PC-9 (cell line): ENCODE results near the gene YWHAG. TPM values are rescaled to one million over a fixed set of nuclear protein-coding genes. Genes with fewer than 3 reads are reported as not detected.
"Not testable (repeated sequence)": the region's sequence is repeated elsewhere in the genome, so short reads cannot be mapped to it uniquely, and the experiment has no call there.

Experiments
- BruUV-seq: library from RNA; stranded (reverse); fragments of 400-500 nt; replicated peaks from 2 replicates; lab custom pipeline; 2021; lab: Mats Ljungman, UMichigan
- CTCF ChIA-PET: fragments of 300-600 bp; sonication (Branson Sonifier 250); formaldehyde crosslinking; loops from one replicate; lab custom pipeline; 2022; ENCODE audit warnings: antibody characterized with exemption; lab: Charles Lee
- POLR2A ChIA-PET: fragments of 300-600 bp; sonication (Branson Sonifier 250); formaldehyde crosslinking; loops from one replicate; lab custom pipeline; 2022; ENCODE audit warnings: antibody characterized with exemption; ENCODE audit not compliant: unreplicated experiment; lab: Charles Lee
- DNase-seq, 2 experiments: peaks; one replicate each; pipeline versions ENCODE4 v3.0.0 to v3.0.0-alpha.2; 2015 to 2022; ENCODE audit warnings: mixed read lengths in 1 of 2
- H2AFZ ChIP-seq: fragments of 200-600 bp; sonication (generic); 2 replicates; pipeline ENCODE4 v1.8.1; 2017; ENCODE audit warnings: antibody characterized with exemption
- H3F3A ChIP-seq: fragments of 200-600 bp; sonication (generic); 2 replicates; pipeline ENCODE4 v1.8.1; 2017; ENCODE audit warnings: antibody characterized with exemption, mild to moderate bottlenecking, low read depth; ENCODE audit not compliant: insufficient read depth
- H3K27ac ChIP-seq: fragments of 200-600 bp; sonication (generic); 2 replicates; pipeline ENCODE4 v1.6.1; 2016; ENCODE audit warnings: mixed run types
- H3K27me3 ChIP-seq: fragments of 200-600 bp; sonication (generic); 2 replicates; pipeline ENCODE4 v1.6.1; 2016; ENCODE audit warnings: low read depth, mixed run types; ENCODE audit not compliant: insufficient read depth
- H3K36me3 ChIP-seq: fragments of 200-600 bp; sonication (generic); 2 replicates; pipeline ENCODE4 v1.6.1; 2016; ENCODE audit warnings: low read depth, mixed run types
- H3K4me1 ChIP-seq: fragments of 200-600 bp; sonication (generic); replicated peaks from 2 replicates; pipeline ENCODE4 v1.6.1; 2016; ENCODE audit warnings: mixed run types; ENCODE audit not compliant: insufficient read depth
- H3K4me2 ChIP-seq: fragments of 200-600 bp; sonication (generic); 2 replicates; pipeline ENCODE4 v1.6.1; 2017; ENCODE audit warnings: mixed run types
- H3K4me3 ChIP-seq: fragments of 200-600 bp; sonication (generic); 2 replicates; pipeline ENCODE4 v1.6.1; 2016; ENCODE audit warnings: mixed run types
- H3K79me2 ChIP-seq: fragments of 200-600 bp; sonication (generic); 2 replicates; pipeline ENCODE4 v1.6.1; 2017; ENCODE audit warnings: low read depth, mixed run types
- H3K9me2 ChIP-seq: fragments of 200-600 bp; sonication (generic); 2 replicates; pipeline ENCODE4 v1.8.1; 2017; ENCODE audit warnings: mild to moderate bottlenecking; ENCODE audit not compliant: insufficient read depth
- H3K9me3 ChIP-seq: fragments of 200-600 bp; sonication (generic); 2 replicates; pipeline ENCODE4 v1.8.1; 2016; ENCODE audit warnings: low read depth; ENCODE audit not compliant: insufficient read depth
- H4K20me1 ChIP-seq: fragments of 200-600 bp; sonication (generic); 2 replicates; pipeline ENCODE4 v1.8.1; 2017; ENCODE audit not compliant: insufficient read depth
- EZH2 ChIP-seq: fragments of 200-600 bp; sonication (generic); IDR thresholded peaks from 2 replicates; pipeline ENCODE4 v1.8.0; 2017; ENCODE audit warnings: antibody characterized with exemption, low read depth
- intact Hi-C: fragments of 100-400 bp; cut with micrococcal nuclease; formaldehyde crosslinking; loops from one replicate; pipeline ENCODE4 v1.10.0; 2022; ENCODE audit not compliant: unreplicated experiment
- total RNA-seq: library from RNA; stranded (reverse); gene quantifications from 2 replicates; pipeline ENCODE4 v1.2.3, GENCODE V29; 2021
- TF ChIP-seq, protein P1 (sequence below): fragments of 200-600 bp; sonication (generic); conservative IDR thresholded peaks from 2 replicates; pipeline ENCODE4 v1.6.1; 2017; ENCODE audit warnings: mixed run types, antibody characterized with exemption, mild to moderate bottlenecking, moderate library complexity

The YWHAG gene
- total RNA-seq, 1 experiment from 2014 or later, result 250 TPM

GRCh38 chr7:76314740-76315139 is 44.1 kb downstream of the YWHAG start:
- H3K27ac ChIP-seq, BruUV-seq: not testable (repeated sequence)
- POLR2A ChIA-PET, result interaction anchor here (0.7 kb wide), 1 partner anchor 109 kb away, joined by 10 read pairs; no protein-coding TSS in a partner anchor

DNA sequence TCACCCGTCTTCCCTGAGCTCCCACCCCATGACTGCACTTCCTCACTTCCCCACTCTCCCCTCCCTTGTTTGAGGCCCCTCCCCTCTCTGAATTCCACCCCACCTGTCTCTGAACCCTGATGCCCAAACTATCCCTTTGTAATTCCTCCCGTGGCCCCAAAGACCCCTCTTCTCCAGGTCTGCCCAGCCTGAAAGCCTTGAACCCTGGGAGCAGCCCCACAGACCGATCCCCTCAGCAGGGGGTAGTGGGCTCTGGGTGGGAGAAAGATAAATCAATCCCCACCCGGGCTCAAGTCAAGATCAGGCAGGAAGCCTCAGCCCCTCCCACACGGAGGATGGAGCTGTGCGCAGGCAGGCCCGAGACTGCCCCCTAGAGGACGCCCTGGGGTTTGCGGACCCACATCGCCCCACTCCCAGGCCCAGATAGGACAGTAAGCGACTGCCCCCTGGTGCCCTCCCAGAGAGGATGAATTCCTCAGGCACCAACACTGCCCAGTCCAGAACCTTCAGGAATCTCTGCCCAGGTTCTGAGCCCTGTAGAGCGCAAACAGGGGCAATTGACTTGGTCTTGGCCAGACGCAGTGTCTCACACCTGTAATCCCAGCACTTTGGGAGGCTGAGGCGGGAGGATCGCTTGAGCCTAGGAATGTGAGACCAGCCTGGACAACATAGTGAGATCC is 44.6 kb downstream of the YWHAG start:
- Histone ChIP-seq H3K9me2 (no peaks in the 10 kb centered on the region), H3K4me2 (0 out of 2 replicates have a peak overlapping the region, but pooled peaks have one; percentile 27), H3K4me1 (peaks cover 21% of the 10 kb centered on the region), H3K79me2 (no peaks in the 10 kb centered on the region), H4K20me1 (no peaks in the 10 kb centered on the region), H2AFZ (no peak overlapping the region), H3F3A (peaks cover 30% of the 10 kb centered on the region), H3K27ac (no peak overlapping the region), H3K27me3 (no peaks in the 10 kb centered on the region), H3K36me3 (no peaks in the 10 kb centered on the region), H3K9me3 (no peaks in the 10 kb centered on the region), H3K4me3 (no peak overlapping the region)
- intact Hi-C loops, result loop anchor here (1.0 kb wide), 5 partner anchors 23 to 245 kb away; no protein-coding TSS in a partner anchor
- BruUV-seq, result no TSS peak
- no peak for TF ChIP-seq EZH2
- TF ChIP-seq, protein P1, sequence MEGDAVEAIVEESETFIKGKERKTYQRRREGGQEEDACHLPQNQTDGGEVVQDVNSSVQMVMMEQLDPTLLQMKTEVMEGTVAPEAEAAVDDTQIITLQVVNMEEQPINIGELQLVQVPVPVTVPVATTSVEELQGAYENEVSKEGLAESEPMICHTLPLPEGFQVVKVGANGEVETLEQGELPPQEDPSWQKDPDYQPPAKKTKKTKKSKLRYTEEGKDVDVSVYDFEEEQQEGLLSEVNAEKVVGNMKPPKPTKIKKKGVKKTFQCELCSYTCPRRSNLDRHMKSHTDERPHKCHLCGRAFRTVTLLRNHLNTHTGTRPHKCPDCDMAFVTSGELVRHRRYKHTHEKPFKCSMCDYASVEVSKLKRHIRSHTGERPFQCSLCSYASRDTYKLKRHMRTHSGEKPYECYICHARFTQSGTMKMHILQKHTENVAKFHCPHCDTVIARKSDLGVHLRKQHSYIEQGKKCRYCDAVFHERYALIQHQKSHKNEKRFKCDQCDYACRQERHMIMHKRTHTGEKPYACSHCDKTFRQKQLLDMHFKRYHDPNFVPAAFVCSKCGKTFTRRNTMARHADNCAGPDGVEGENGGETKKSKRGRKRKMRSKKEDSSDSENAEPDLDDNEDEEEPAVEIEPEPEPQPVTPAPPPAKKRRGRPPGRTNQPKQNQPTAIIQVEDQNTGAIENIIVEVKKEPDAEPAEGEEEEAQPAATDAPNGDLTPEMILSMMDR, result peak; percentile 99
- POLR2A ChIA-PET, result interaction anchor here (0.7 kb wide), 1 partner anchor 110 kb away, joined by 10 read pairs; no protein-coding TSS in a partner anchor
- CTCF ChIA-PET, result interaction anchor here (0.6 to 2.0 kb wide), 6 partner anchors 8 to 1732 kb away, joined by 3 to 13 read pairs (median 5); no protein-coding TSS in a partner anchor
- DNase-seq, result peak; percentile 76 to 96

More at GRCh38 chr7:76314740-76315139, 44.1 kb downstream of the YWHAG start:
- H3K79me2 ChIP-seq, H3K9me3 ChIP-seq, H3K4me2 ChIP-seq, H3K9me2 ChIP-seq, H2AFZ ChIP-seq, H4K20me1 ChIP-seq, H3K27me3 ChIP-seq, H3K4me3 ChIP-seq, H3K36me3 ChIP-seq, DNase-seq: not testable (repeated sequence)
- CTCF ChIA-PET, result interaction anchor here (0.5 to 2.0 kb wide), 8 partner anchors 9 to 1732 kb away, joined by 3 to 13 read pairs (median 5); no protein-coding TSS in a partner anchor
- peaks cover 36% of the 10 kb centered on the region for H3F3A ChIP-seq
- intact Hi-C loops, result loop anchor here (1.0 to 5.0 kb wide), 6 partner anchors 23 to 245 kb away; partner anchors contain the start of gene UPK3B
- peaks cover 27% of the 10 kb centered on the region for H3K4me1 ChIP-seq

DNA sequence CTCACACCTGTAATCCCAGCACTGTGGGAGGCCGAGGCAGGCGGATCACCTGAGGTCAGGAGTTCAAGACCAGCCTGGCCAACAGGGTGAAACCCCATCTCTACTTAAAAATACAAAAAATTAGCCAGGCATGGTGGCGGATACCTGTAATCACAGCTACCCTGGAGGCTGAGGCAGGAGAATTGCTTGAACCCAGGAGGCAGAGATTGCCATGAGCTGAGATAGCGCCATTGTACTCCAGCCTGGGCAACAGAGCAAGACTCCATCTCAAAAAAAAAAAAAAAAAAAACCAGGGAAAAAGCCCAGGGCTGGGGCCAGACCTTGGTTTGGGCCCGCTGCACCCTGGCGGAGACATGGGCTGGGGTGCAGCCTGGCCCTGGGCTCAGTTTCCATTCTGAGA is 47.0 kb downstream of the YWHAG start:
- H3K9me3 ChIP-seq, H3K27me3 ChIP-seq, H3K4me3 ChIP-seq, H2AFZ ChIP-seq, H4K20me1 ChIP-seq, DNase-seq, H3K4me2 ChIP-seq, H3K9me2 ChIP-seq, BruUV-seq, H3K27ac ChIP-seq, intact Hi-C loops, H3K79me2 ChIP-seq, POLR2A ChIA-PET, H3K36me3 ChIP-seq: not testable (repeated sequence)
- CTCF ChIA-PET, result interaction anchor here (0.7 kb wide), 1 partner anchor 29 kb away, joined by 13 read pairs; no protein-coding TSS in a partner anchor
- Histone ChIP-seq H3K4me1 (peaks cover 19% of the 10 kb centered on the region), H3F3A (peaks cover 18% of the 10 kb centered on the region)
